PC-9 (cell line): ENCODE results near the gene LAMB1. TPM values are rescaled to one million over a fixed set of nuclear protein-coding genes. Genes with fewer than 3 reads are reported as not detected.

Experiments used
- BruUV-seq: library from RNA; stranded (reverse); fragments of 400-500 nt; replicated peaks from 2 replicates; lab custom pipeline; 2021; lab: Mats Ljungman, UMichigan
- CTCF ChIA-PET: fragments of 300-600 bp; sonication (Branson Sonifier 250); formaldehyde crosslinking; loops from one replicate; lab custom pipeline; 2022; ENCODE audit warnings: antibody characterized with exemption; lab: Charles Lee
- POLR2A ChIA-PET: fragments of 300-600 bp; sonication (Branson Sonifier 250); formaldehyde crosslinking; loops from one replicate; lab custom pipeline; 2022; ENCODE audit warnings: antibody characterized with exemption; ENCODE audit not compliant: unreplicated experiment; lab: Charles Lee
- DNase-seq, 2 experiments: peaks; one replicate each; pipeline versions ENCODE4 v3.0.0 to v3.0.0-alpha.2; 2015 to 2022; ENCODE audit warnings: mixed read lengths in 1 of 2
- H2AFZ ChIP-seq: fragments of 200-600 bp; sonication (generic); 2 replicates; pipeline ENCODE4 v1.8.1; 2017; ENCODE audit warnings: antibody characterized with exemption
- H3F3A ChIP-seq: fragments of 200-600 bp; sonication (generic); 2 replicates; pipeline ENCODE4 v1.8.1; 2017; ENCODE audit warnings: antibody characterized with exemption, mild to moderate bottlenecking, low read depth; ENCODE audit not compliant: insufficient read depth
- H3K27ac ChIP-seq: fragments of 200-600 bp; sonication (generic); 2 replicates; pipeline ENCODE4 v1.6.1; 2016; ENCODE audit warnings: mixed run types
- H3K27me3 ChIP-seq: fragments of 200-600 bp; sonication (generic); 2 replicates; pipeline ENCODE4 v1.6.1; 2016; ENCODE audit warnings: low read depth, mixed run types; ENCODE audit not compliant: insufficient read depth
- H3K36me3 ChIP-seq: fragments of 200-600 bp; sonication (generic); 2 replicates; pipeline ENCODE4 v1.6.1; 2016; ENCODE audit warnings: low read depth, mixed run types
- H3K4me1 ChIP-seq: fragments of 200-600 bp; sonication (generic); replicated peaks from 2 replicates; pipeline ENCODE4 v1.6.1; 2016; ENCODE audit warnings: mixed run types; ENCODE audit not compliant: insufficient read depth
- H3K4me2 ChIP-seq: fragments of 200-600 bp; sonication (generic); 2 replicates; pipeline ENCODE4 v1.6.1; 2017; ENCODE audit warnings: mixed run types
- H3K4me3 ChIP-seq: fragments of 200-600 bp; sonication (generic); 2 replicates; pipeline ENCODE4 v1.6.1; 2016; ENCODE audit warnings: mixed run types
- H3K79me2 ChIP-seq: fragments of 200-600 bp; sonication (generic); 2 replicates; pipeline ENCODE4 v1.6.1; 2017; ENCODE audit warnings: low read depth, mixed run types
- H3K9me2 ChIP-seq: fragments of 200-600 bp; sonication (generic); 2 replicates; pipeline ENCODE4 v1.8.1; 2017; ENCODE audit warnings: mild to moderate bottlenecking; ENCODE audit not compliant: insufficient read depth
- H3K9me3 ChIP-seq: fragments of 200-600 bp; sonication (generic); 2 replicates; pipeline ENCODE4 v1.8.1; 2016; ENCODE audit warnings: low read depth; ENCODE audit not compliant: insufficient read depth
- H4K20me1 ChIP-seq: fragments of 200-600 bp; sonication (generic); 2 replicates; pipeline ENCODE4 v1.8.1; 2017; ENCODE audit not compliant: insufficient read depth
- EZH2 ChIP-seq: fragments of 200-600 bp; sonication (generic); IDR thresholded peaks from 2 replicates; pipeline ENCODE4 v1.8.0; 2017; ENCODE audit warnings: antibody characterized with exemption, low read depth
- intact Hi-C: fragments of 100-400 bp; cut with micrococcal nuclease; formaldehyde crosslinking; loops from one replicate; pipeline ENCODE4 v1.10.0; 2022; ENCODE audit not compliant: unreplicated experiment
- total RNA-seq: library from RNA; stranded (reverse); gene quantifications from 2 replicates; pipeline ENCODE4 v1.2.3, GENCODE V29; 2021
- TF ChIP-seq, protein P1 (sequence below): fragments of 200-600 bp; sonication (generic); conservative IDR thresholded peaks from 2 replicates; pipeline ENCODE4 v1.6.1; 2017; ENCODE audit warnings: mixed run types, antibody characterized with exemption, mild to moderate bottlenecking, moderate library complexity

The LAMB1 gene
- total RNA-seq, 1 experiment from 2014 or later = 236 TPM

DNA sequence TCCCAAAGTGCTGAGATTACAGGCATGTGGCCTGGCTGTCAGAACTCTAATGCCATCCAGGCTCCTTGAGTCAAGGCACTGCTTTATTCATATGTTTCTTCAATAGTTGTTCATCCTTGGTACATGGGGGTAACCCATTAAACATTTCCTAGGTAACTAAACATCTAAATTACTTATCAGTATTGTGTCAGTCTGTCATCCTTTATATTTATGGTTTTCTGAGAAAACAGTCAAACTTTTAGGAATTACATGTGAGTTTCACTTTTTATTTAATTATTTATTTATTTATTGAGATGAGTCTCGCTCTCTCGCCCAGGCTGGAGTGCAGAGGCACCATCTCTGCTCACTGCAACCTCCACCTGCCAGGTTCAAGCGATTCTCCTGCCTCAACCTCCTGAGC, 45.5 kb upstream of the LAMB1 start:
- H4K20me1 ChIP-seq = no peaks in the 10 kb centered on the region
- no peak overlapping the region for H2AFZ ChIP-seq
- no peaks in the 10 kb centered on the region for H3K9me2 ChIP-seq
- H3K9me3 ChIP-seq = no peaks in the 10 kb centered on the region
- no peaks in the 10 kb centered on the region for H3K36me3 ChIP-seq
- no peak for TF ChIP-seq EZH2
- TF ChIP-seq, protein P1, sequence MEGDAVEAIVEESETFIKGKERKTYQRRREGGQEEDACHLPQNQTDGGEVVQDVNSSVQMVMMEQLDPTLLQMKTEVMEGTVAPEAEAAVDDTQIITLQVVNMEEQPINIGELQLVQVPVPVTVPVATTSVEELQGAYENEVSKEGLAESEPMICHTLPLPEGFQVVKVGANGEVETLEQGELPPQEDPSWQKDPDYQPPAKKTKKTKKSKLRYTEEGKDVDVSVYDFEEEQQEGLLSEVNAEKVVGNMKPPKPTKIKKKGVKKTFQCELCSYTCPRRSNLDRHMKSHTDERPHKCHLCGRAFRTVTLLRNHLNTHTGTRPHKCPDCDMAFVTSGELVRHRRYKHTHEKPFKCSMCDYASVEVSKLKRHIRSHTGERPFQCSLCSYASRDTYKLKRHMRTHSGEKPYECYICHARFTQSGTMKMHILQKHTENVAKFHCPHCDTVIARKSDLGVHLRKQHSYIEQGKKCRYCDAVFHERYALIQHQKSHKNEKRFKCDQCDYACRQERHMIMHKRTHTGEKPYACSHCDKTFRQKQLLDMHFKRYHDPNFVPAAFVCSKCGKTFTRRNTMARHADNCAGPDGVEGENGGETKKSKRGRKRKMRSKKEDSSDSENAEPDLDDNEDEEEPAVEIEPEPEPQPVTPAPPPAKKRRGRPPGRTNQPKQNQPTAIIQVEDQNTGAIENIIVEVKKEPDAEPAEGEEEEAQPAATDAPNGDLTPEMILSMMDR = no peak
- ChIA-PET CTCF (no interaction called here), POLR2A (no interaction called here)
- no peaks in the 10 kb centered on the region for H3K79me2 ChIP-seq
- no peak overlapping the region for H3K4me3 ChIP-seq
- no peak overlapping the region for H3K27ac ChIP-seq
- no peaks in the 10 kb centered on the region for H3K4me1 ChIP-seq
- H3F3A ChIP-seq = no peaks in the 10 kb centered on the region
- H3K4me2 ChIP-seq = no peak overlapping the region
- BruUV-seq = no TSS peak
- intact Hi-C loops = no loop called here
- no peaks in the 10 kb centered on the region for H3K27me3 ChIP-seq
- DNase-seq = no peak

DNA sequence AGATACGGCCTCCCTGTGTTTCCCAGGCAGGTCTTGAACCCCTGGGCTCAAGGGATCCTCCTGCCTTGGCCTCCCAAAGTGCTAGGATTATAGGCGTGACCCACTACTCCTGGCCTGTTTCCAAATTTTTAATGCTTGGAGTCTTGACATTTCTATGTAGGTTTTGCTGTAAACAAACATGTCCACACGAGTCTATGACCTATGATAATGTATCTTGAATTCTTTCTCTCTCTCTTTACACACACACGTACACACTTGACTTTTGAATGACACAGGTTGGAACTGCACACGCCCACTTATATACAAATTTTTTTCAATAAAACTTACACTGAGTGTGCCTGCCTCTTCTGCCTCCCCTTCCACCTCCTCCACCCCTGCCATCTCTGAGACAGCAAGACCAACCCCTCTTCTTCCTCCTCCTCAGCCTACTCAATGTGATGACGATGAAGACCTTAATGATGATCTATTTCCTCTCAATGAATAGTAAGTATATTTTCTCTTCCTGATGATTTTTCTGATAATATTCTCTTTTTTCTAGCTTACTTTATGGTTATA, 44.1 kb upstream of the LAMB1 start:
- POLR2A ChIA-PET = no interaction called here
- no TSS peak for BruUV-seq
- no peaks in the 10 kb centered on the region for H3F3A ChIP-seq

DNA sequence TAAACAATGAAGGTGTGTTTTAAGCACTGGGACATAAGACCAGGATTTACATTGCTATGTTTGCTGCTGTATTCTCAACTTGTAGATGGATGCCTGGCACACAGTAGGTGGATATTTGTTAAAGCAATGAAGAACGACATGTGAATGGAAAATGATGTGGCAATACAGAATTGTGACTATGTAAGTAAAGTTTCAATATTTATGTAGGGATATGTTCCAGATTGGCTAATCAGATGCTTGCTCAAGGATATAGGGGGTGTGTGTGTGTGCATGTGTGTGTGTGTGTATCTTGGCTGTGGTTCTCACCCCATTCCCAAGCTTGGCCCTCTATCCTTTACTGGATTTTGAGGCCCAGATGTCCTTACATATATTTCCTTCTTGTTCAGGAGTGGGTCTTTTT, 42.7 kb upstream of the LAMB1 start:
- Histone ChIP-seq H3K36me3 (no peaks in the 10 kb centered on the region), H3K4me2 (no peak overlapping the region), H3K9me3 (no peaks in the 10 kb centered on the region), H3K79me2 (no peaks in the 10 kb centered on the region), H3K4me1 (no peaks in the 10 kb centered on the region), H3F3A (no peaks in the 10 kb centered on the region), H2AFZ (no peak overlapping the region), H3K9me2 (no peaks in the 10 kb centered on the region), H4K20me1 (no peaks in the 10 kb centered on the region), H3K27me3 (no peaks in the 10 kb centered on the region), H3K27ac (no peak overlapping the region), H3K4me3 (no peak overlapping the region)
- CTCF ChIA-PET = no interaction called here
- POLR2A ChIA-PET = interaction anchor here (0.6 kb wide), 1 partner anchor 15 kb away, joined by 21 read pairs; no protein-coding TSS in a partner anchor
- BruUV-seq = no TSS peak
- intact Hi-C loops = no loop called here
- no peak for DNase-seq
- TF ChIP-seq EZH2 = no peak
- TF ChIP-seq, protein P1 = no peak

More for the DNA sequence above, 44.1 kb upstream of the LAMB1 start:
- H2AFZ ChIP-seq = no peak overlapping the region
- H3K9me2 ChIP-seq = no peaks in the 10 kb centered on the region
- TF ChIP-seq, protein P1 = no peak
- no peak overlapping the region for H3K27ac ChIP-seq
- H4K20me1 ChIP-seq = no peaks in the 10 kb centered on the region
- no peaks in the 10 kb centered on the region for H3K4me1 ChIP-seq
- no peaks in the 10 kb centered on the region for H3K79me2 ChIP-seq
- no peak overlapping the region for H3K4me2 ChIP-seq
- CTCF ChIA-PET = no interaction called here
- no peaks in the 10 kb centered on the region for H3K27me3 ChIP-seq
- no peak overlapping the region for H3K4me3 ChIP-seq
- H3K9me3 ChIP-seq = no peaks in the 10 kb centered on the region
- no peak for DNase-seq
- H3K36me3 ChIP-seq = no peaks in the 10 kb centered on the region
- intact Hi-C loops = no loop called here
